Hepatocyte (in vitro differentiated cells): ENCODE results near the gene RIN3. TPM values are rescaled to one million over a fixed set of nuclear protein-coding genes. Genes with fewer than 3 reads are reported as not detected.

ENCODE experiments used
- DNase-seq: peaks from one replicate; pipeline ENCODE4 v3.0.0-alpha.2; 2016; ENCODE audit warnings: low spot score
- H2AFZ ChIP-seq: fragments of 200-600 bp; sonication (generic); 2 replicates; pipeline ENCODE4 v1.6.0; 2016; ENCODE audit warnings: antibody characterized with exemption, mild to moderate bottlenecking
- H3K27ac ChIP-seq: fragments of 200-600 bp; sonication (generic); 2 replicates; pipeline ENCODE4 v1.5.1; 2016; ENCODE audit warnings: mild to moderate bottlenecking
- H3K27me3 ChIP-seq: fragments of 200-600 bp; sonication (generic); 2 replicates; pipeline ENCODE4 v1.6.1; 2016
- H3K36me3 ChIP-seq: fragments of 200-600 bp; sonication (generic); replicated peaks from 2 replicates; pipeline ENCODE4 v1.5.1; 2016; ENCODE audit warnings: low read depth; ENCODE audit not compliant: insufficient read depth
- H3K4me1 ChIP-seq: fragments of 200-600 bp; sonication (generic); 2 replicates; pipeline ENCODE4 v1.5.1; 2016; ENCODE audit warnings: mild to moderate bottlenecking, moderate library complexity; ENCODE audit not compliant: insufficient read depth
- H3K4me2 ChIP-seq: fragments of 200-600 bp; sonication (generic); 2 replicates; pipeline ENCODE4 v1.6.0; 2016
- H3K4me3 ChIP-seq: fragments of 200-600 bp; sonication (generic); 2 replicates; pipeline ENCODE4 v1.5.1; 2016; ENCODE audit warnings: mild to moderate bottlenecking
- H3K79me2 ChIP-seq: fragments of 200-600 bp; sonication (generic); 2 replicates; pipeline ENCODE4 v1.6.0; 2017; ENCODE audit warnings: mild to moderate bottlenecking
- H3K9me2 ChIP-seq: fragments of 200-600 bp; sonication (generic); replicated peaks from 2 replicates; pipeline ENCODE4 v1.6.0; 2017; ENCODE audit warnings: mild to moderate bottlenecking; ENCODE audit not compliant: insufficient read depth
- H3K9me3 ChIP-seq: fragments of 200-600 bp; sonication (generic); 2 replicates; pipeline ENCODE4 v1.5.1; 2016; ENCODE audit warnings: low read depth, mild to moderate bottlenecking
- H4K20me1 ChIP-seq: fragments of 200-600 bp; sonication (generic); 2 replicates; pipeline ENCODE4 v1.6.0; 2016; ENCODE audit warnings: mild to moderate bottlenecking; ENCODE audit not compliant: insufficient read depth, poor library complexity, severe bottlenecking
- EZH2 ChIP-seq: fragments of 200-600 bp; sonication (generic); IDR thresholded peaks from 2 replicates; pipeline ENCODE4 v1.6.1; 2016; ENCODE audit warnings: antibody characterized with exemption, mild to moderate bottlenecking, borderline replicate concordance
- EZH2phosphoT487 ChIP-seq: fragments of 200-600 bp; sonication (generic); IDR thresholded peaks from one replicate; pipeline ENCODE4 v1.6.1; 2018; ENCODE audit warnings: antibody characterized with exemption, mild to moderate bottlenecking, low read depth, moderate library complexity; ENCODE audit not compliant: unreplicated experiment, severe bottlenecking
- WGBS: methylation state at CpG from one replicate; pipeline ENCODE4 v1.1.6; 2016; ENCODE audit warnings: low lambda C conversion rate; ENCODE audit errors: missing lambda C conversion rate; 5-methylcytosine and 5-hydroxymethylcytosine counted together
- polyA plus RNA-seq: library from polyadenylated mRNA; unstranded; fragments of >200 nt; fragmentation: Nextera tagmentation; extraction: Ambion mirVana; gene quantifications from 2 replicates; pipeline ENCODE4 v1.2.1, GENCODE V29; 2016
- total RNA-seq: library from RNA; depleted of rRNA; stranded (reverse); fragments of >200 nt; gene quantifications from 2 replicates; pipeline ENCODE4 v1.2.3, GENCODE V29; 2014
- TF ChIP-seq, protein P1 (sequence below): fragments of 200-600 bp; sonication (generic); IDR thresholded peaks from 2 replicates; pipeline ENCODE4 v1.5.1; 2016; ENCODE audit warnings: antibody characterized with exemption, mild to moderate bottlenecking; ENCODE audit not compliant: poor library complexity

Gene RIN3
- total and polyA plus RNA-seq, 2 experiments from 2014 or later = 4.2 to 11.8 TPM

DNA sequence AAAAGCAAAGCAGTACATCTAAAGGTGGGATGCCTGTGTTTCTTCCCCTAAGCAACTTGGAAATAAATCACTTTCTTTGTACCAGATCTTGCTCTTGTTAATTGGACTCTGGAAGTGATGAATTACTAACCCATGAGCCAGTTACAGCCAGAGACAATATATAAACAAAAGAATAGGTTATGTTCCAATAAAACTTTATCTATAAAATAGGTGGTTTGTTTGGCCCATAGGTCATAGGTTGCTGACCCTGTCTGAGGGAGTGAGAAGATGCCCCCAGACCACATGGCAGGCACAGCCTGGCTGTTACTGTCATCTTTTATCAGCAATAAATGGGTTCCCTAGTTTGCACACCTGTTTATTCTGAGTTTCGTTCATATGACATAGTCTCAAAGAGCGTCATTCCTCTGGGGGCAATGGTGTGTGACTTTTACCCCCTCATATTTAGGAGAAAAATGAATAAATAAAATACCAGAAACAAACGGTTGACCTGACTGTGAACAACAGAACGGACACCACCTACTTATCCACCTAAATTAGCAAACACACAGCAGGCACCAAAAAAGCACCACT lies 224.1 kb downstream of the RIN3 start:
- no peaks in the 10 kb centered on the region for H3K9me2 ChIP-seq
- no peaks in the 10 kb centered on the region for H4K20me1 ChIP-seq
- 88% methylated on average over 4 of the region's 4 CpGs for whole genome bisulfite sequencing
- no peak overlapping the region for H3K4me3 ChIP-seq
- H3K9me3 ChIP-seq = no peaks in the 10 kb centered on the region
- H2AFZ ChIP-seq = no peak overlapping the region
- H3K27me3 ChIP-seq = no peaks in the 10 kb centered on the region
- H3K4me1 ChIP-seq = peaks cover 13% of the 10 kb centered on the region
- peaks cover 30% of the 10 kb centered on the region for H3K79me2 ChIP-seq
- peak overlapping the region; percentile 24 for H3K27ac ChIP-seq
- TF ChIP-seq, protein P1, sequence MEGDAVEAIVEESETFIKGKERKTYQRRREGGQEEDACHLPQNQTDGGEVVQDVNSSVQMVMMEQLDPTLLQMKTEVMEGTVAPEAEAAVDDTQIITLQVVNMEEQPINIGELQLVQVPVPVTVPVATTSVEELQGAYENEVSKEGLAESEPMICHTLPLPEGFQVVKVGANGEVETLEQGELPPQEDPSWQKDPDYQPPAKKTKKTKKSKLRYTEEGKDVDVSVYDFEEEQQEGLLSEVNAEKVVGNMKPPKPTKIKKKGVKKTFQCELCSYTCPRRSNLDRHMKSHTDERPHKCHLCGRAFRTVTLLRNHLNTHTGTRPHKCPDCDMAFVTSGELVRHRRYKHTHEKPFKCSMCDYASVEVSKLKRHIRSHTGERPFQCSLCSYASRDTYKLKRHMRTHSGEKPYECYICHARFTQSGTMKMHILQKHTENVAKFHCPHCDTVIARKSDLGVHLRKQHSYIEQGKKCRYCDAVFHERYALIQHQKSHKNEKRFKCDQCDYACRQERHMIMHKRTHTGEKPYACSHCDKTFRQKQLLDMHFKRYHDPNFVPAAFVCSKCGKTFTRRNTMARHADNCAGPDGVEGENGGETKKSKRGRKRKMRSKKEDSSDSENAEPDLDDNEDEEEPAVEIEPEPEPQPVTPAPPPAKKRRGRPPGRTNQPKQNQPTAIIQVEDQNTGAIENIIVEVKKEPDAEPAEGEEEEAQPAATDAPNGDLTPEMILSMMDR = no peak
- TF ChIP-seq EZH2phosphoT487 (no peak), EZH2 (no peak)
- no peaks in the 10 kb centered on the region for H3K36me3 ChIP-seq
- no peak for DNase-seq
- no peak overlapping the region for H3K4me2 ChIP-seq

Other genes with a start within 250 kb of the RIN3 start
- 0.28 and 0.50 TPM in 2 replicates for gene SLC24A4, start 190.6 kb upstream of the RIN3 start, total RNA-seq
- 0.46 TPM in 1 of 2 replicates, not detected in the other for gene SLC24A4, start 190.6 kb upstream of the RIN3 start, polyA plus RNA-seq
- gene LGMN, start 234.8 kb downstream of the RIN3 start, total RNA-seq = 125 and 130 TPM in 2 replicates
- gene LGMN, start 234.8 kb downstream of the RIN3 start, polyA plus RNA-seq = 139 and 169 TPM in 2 replicates